Measurements from ENCODE around the gene HMGCLL1. TPM values are rescaled to one million over a fixed set of nuclear protein-coding genes. Genes with fewer than 3 reads are reported as not detected.

Gene HMGCLL1
- total and polyA plus RNA-seq, 8 donors = 0.69 to 8.1 (median 1.1) TPM

- Histone ChIP-seq H3K27me3 (no peaks in the 10 kb centered on the region), H3K9me3 (no peaks in the 10 kb centered on the region), H3K4me3 (no peak overlapping the region), H3K4me1 (no peaks in the 10 kb centered on the region), H3K36me3 (no peaks in the 10 kb centered on the region), H3K27ac (no peak overlapping the region)
- no peak for ATAC-seq
- no peak for DNase-seq
- no peak for TF ChIP-seq CTCF (IDR thresholded peaks at IDR 0.05)
- intact Hi-C loops (cut with DNase I) = no loop called here
- FAIRE-seq = no peak
- WGBS, 2 donors = 70 to 78% methylated on average over 3 of the region's 3 CpGs
Measured at GRCh38 chr6:55497694-55498093, 81.3 kb downstream of the HMGCLL1 start.

GRCh38 chr6:55496201-55496600, 82.8 kb downstream of the HMGCLL1 start:
- no peak for ATAC-seq

GRCh38 chr6:55495277-55495676, 83.7 kb downstream of the HMGCLL1 start:
- Histone ChIP-seq H3K9me3 (no peaks in the 10 kb centered on the region), H3K4me1 (no peaks in the 10 kb centered on the region), H3K27ac (no peak overlapping the region), H3K27me3 (no peaks in the 10 kb centered on the region), H3K36me3 (no peaks in the 10 kb centered on the region), H3K4me3 (no peak overlapping the region)
- ATAC-seq (no peak), DNase-seq (no peak), FAIRE-seq (no peak)
- no peak for TF ChIP-seq CTCF (IDR thresholded peaks at IDR 0.05)
- intact Hi-C loops (cut with DNase I) = no loop called here
- WGBS, 2 donors = 71 to 74% methylated on average over 3 of the region's 3 CpGs

More at GRCh38 chr6:55496201-55496600, 82.8 kb downstream of the HMGCLL1 start:
- Histone ChIP-seq H3K4me1 (no peaks in the 10 kb centered on the region), H3K9me3 (no peaks in the 10 kb centered on the region), H3K36me3 (no peaks in the 10 kb centered on the region), H3K27ac (no peak overlapping the region), H3K27me3 (no peaks in the 10 kb centered on the region), H3K4me3 (no peak overlapping the region)
- intact Hi-C loops (cut with DNase I) = no loop called here
- no peak for DNase-seq
- FAIRE-seq = no peak
- no peak for TF ChIP-seq CTCF (IDR thresholded peaks at IDR 0.05)
- 86 to 97% methylated on average over 1 of the region's 1 CpG for WGBS, 2 donors

GRCh38 chr6:55494411-55494810, 84.6 kb downstream of the HMGCLL1 start:
- no peaks in the 10 kb centered on the region for H3K27me3 ChIP-seq
- no peak for DNase-seq
- no peaks in the 10 kb centered on the region for H3K9me3 ChIP-seq
- H3K4me3 ChIP-seq = no peak overlapping the region
- H3K4me1 ChIP-seq = no peaks in the 10 kb centered on the region
- intact Hi-C loops (cut with DNase I) = no loop called here
- no peak overlapping the region for H3K27ac ChIP-seq
- FAIRE-seq = peak; percentile 43
- no peak for ATAC-seq
- TF ChIP-seq CTCF (IDR thresholded peaks at IDR 0.05) = no peak
- WGBS, 2 donors = 27 to 37% methylated on average over 2 of the region's 2 CpGs
- no peaks in the 10 kb centered on the region for H3K36me3 ChIP-seq

GRCh38 chr6:55492259-55492658, 86.7 kb downstream of the HMGCLL1 start:
- 87 to 93% methylated on average over 4 of the region's 4 CpGs for WGBS, 2 donors
- Histone ChIP-seq H3K4me3 (no peak overlapping the region), H3K27me3 (no peaks in the 10 kb centered on the region), H3K9me3 (no peaks in the 10 kb centered on the region), H3K36me3 (no peaks in the 10 kb centered on the region), H3K27ac (no peak overlapping the region), H3K4me1 (no peaks in the 10 kb centered on the region)
- ATAC-seq (no peak), FAIRE-seq (no peak), DNase-seq (no peak)
- intact Hi-C loops (cut with DNase I) = no loop called here
- no peak for TF ChIP-seq CTCF (IDR thresholded peaks at IDR 0.05)
